Stimulated activated CD4-positive, alpha-beta T cell treated with anti-CD3 and anti-CD28 coated beads, Interleukin-2, amount 100 ng/mL, for 24 hours (primary cell): ENCODE results near the gene IGFBP2.
A peak's percentile ranks its signal among the peaks of the same experiment; 100 is the strongest.
"Not testable (repeated sequence)": the region's sequence is repeated elsewhere in the genome, so short reads cannot be mapped to it uniquely, and the experiment has no call there.

Source experiments
- DNase-seq, 2 donors: peaks; one replicate each; pipeline ENCODE4 v3.0.0-alpha.2; 2020

The IGFBP2 gene, protein sequence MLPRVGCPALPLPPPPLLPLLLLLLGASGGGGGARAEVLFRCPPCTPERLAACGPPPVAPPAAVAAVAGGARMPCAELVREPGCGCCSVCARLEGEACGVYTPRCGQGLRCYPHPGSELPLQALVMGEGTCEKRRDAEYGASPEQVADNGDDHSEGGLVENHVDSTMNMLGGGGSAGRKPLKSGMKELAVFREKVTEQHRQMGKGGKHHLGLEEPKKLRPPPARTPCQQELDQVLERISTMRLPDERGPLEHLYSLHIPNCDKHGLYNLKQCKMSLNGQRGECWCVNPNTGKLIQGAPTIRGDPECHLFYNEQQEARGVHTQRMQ

DNA sequence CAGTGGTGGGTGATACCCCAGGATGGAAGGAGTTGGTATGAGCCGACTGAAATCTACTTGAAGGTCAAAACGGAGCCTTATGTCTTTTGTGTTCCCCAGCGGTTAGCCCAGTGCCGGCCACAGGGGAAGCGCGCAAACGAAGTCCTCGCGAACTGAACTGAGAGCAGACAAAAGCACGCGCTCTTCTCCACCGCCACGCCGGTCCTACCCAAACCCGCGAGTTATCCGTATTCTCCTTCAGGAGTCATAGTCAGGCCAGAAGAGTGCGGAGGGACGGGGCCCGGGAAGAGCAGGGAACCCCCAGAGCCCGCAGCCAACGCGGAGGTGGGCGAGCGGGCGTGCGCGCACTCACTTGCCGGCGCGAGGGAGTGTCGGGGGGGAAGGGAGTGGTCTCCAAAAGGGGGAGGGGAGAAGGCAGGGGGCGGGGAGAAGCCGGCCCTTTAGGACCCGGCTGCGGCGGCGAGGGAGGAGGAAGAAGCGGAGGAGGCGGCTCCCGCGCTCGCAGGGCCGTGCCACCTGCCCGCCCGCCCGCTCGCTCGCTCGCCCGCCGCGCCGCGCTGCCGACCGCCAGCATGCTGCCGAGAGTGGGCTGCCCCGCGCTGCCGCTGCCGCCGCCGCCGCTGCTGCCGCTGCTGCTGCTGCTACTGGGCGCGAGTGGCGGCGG lies at the start of gene IGFBP2:
TSS of gene IGFBP2 (plus strand) at position 469 of the 664 bp plus-strand sequence. CDS start at position 573, 104 bp downstream.
- peak in 1 of 2 donors; percentile 49 for DNase-seq

DNA sequence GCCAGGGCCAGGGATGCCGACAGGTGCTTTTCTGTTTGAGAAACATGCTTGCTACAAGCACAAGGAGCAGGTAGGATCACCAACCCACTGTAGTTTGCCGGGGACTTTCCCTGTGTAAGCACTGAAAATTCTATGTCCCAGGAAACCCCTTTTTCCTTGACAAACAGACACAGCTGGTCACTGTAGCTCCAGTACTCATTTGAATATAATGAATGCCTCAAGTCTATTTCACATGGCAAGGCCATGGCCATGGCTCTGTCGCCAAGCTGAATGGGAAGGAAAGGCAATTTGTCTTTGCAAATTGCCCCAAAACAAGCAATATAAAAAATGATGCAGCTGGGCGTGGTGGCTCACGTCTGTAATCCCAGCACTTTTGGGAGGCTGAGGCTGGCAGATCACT lies 49.6 kb upstream of the IGFBP2 start:
- no peak for DNase-seq

DNA sequence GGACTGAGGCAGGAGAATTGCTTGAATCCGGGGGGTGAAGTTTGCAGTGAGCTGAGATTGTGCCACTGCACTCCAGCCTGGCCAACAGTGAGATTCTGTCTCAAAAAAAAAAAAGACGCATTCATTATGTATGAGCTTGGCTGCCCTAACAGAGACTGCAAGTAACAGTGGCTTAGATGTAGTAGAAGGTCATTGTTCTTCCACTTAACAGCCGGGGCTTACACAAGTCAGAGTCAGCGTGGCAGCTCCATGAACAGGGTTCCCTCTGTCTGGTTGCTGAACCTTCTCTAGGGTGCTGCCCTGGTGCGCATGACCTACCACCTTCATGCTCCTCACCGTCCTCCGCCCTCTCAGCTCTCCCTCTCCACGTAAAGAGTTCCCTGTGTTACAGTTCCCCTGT lies 49.1 kb upstream of the IGFBP2 start:
- DNase-seq, result no peak

DNA sequence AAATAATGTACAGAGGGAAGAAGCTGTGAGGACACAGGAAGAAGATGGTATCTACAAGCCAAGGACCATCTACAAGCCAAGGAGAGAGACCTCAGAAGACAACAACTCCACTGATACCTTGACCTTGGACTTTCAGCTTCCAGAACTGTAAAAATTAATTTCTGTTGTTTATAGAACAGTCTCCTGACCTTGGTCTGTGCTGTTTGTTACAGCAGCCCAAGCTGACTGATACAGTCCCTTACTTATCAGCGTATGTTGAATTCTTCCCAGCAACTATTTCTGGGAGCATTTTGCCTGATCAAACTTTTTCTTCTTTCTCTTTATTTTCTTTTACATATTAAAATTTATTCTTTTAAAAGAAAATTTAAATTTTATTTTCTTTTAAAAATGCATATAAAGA lies 47.8 kb upstream of the IGFBP2 start:
- DNase-seq, result no peak

DNA sequence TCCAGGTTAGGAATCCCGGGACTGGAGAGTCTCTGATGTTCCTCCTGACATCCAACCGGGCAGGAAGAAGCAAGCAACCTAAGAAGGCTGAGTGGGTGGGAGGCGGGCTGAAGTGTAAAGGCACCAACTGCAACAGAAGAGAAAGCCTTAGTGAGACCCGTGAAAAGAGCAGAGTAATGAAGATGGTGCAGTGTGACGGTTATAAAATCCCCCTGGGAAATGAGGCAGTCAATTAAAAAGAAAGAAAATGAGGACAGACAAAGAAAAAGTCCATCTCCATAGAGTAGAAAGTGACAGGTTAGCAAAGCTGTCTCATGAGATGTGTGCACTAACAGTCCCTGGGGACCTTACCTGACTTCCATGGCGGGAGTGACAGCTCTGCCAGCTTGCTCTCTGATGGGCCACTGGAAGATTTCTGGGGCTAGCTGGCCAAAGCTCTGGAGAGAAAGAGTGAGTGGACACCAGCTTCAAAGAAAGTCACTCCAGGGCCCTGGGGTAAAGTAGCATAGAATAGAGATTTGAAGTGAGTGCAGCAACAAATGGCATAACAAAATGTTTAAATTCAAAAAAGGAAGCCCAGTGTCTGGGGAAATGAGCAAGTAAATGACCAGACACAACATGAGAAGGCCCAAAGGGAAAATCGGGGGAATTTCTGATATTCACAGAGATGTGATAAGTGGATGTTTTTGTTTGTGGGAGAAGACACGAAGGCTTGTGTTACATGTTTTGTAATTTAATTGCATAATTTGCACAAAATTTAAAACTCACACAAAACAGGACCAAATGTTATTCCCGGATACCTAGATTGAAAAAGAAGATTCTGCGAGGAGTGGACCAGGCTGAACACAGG lies 44.1 kb upstream of the IGFBP2 start:
- no peak for DNase-seq

DNA sequence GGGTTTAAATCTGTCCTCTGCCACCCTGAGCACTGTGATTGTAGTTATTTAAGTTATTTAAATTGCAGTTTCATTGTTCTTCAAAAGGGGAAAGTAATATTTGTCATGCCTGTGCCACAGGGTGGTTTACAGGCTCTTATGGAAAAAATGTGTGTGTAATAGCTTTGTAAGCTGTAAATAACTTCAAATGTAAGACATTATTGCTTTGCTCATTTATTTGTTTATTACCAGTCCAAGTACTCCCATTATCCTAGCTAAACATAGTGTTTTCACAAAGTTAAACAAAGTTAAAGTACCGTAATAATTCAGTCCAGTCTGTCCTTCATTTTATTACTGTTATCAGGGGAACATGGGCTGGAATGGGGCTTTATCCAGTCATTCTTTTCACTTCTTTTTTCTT lies 43.4 kb upstream of the IGFBP2 start:
- DNase-seq, result no peak

DNA sequence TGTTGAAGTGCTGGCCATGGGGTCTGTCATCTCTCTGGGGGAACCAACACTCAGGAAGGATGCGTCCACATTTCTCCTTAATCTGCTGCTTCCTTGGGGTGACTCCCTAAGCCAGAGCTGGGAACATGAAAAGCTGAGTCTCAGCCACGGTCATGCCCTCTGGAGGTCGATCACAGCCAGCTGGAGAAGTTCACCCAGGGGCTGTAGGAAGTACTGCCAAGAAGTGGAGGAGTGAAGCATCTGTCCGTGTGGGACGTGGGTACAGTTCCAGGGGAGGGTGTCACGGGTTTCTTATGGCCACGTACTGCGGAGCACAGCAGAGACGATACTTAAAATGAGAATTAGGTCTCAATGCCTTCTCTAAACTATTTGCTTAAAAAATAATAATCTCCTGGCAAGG lies 42.4 kb upstream of the IGFBP2 start:
- no peak for DNase-seq

DNA sequence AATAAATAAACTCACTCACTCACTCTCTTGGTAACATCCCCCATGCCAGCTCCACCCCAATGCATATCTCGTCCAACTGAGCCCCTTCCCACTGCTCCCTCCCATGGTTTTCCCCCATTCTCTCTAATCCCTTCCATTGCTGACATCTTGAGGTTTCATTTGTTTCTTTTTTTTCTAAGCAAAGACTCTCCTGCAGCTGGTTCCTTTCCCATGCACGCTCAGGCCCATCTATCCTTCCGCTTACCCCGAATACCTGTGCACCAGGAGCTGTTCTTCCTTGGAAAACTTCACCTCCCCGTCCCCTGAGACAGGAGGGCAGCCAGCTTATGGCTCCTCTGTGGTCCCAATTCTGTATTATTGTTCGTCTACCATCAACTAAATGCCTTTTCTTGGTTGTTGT lies 41.7 kb upstream of the IGFBP2 start:
- DNase-seq, result no peak

DNA sequence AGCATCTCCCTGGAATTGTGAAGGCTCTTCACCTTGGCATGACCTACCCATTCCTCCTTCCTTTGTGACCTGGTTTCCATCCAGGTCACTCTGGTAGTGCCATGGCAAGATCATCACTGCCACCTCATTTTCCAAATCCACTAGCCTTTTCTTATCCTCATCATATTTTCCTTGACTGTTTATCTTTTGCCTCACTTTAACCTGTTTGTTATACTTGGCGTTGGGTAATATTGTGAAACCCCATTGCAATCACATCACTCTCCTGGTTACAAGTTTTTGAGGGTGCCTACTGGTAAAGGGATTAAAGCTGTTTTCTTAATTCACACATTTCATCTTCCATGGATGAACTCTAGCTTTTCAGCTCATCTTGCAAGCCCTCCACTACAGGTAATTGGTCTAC lies 39.1 kb upstream of the IGFBP2 start:
- no peak for DNase-seq

DNA sequence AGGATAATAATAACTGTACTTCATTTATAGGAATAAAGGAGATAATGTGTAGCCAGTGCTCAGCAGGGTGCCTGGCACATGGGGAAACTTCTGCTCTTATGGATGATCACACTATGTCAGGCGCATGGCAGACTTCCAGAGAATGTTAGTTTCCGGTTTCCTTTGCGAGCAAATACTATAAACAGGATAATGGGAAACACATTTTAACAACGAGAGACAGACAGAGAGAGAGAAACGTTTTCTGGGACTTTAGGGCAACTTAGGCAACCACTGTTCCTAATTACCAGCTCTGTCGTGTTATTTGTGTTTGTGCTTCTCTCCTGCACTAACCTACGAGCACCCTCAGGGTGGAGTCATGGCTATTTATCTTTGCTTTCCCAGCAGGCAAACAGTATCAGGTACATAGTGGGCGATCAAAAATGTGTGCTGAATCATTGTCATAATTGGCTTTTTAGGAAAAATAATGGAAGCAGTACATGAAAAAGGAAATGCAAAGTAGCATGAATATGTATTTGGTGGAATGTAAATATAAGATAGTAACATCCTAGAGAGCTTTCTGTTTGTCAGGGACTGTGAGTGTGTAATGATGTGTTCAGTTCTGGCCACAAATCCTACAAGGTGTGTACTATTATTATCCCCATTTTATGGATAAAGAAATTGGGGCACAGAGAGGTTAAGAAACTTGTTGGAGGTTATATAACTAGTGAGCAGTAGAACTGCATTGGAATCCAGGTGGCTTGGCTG lies 36.8 kb upstream of the IGFBP2 start:
- DNase-seq, result no peak

DNA sequence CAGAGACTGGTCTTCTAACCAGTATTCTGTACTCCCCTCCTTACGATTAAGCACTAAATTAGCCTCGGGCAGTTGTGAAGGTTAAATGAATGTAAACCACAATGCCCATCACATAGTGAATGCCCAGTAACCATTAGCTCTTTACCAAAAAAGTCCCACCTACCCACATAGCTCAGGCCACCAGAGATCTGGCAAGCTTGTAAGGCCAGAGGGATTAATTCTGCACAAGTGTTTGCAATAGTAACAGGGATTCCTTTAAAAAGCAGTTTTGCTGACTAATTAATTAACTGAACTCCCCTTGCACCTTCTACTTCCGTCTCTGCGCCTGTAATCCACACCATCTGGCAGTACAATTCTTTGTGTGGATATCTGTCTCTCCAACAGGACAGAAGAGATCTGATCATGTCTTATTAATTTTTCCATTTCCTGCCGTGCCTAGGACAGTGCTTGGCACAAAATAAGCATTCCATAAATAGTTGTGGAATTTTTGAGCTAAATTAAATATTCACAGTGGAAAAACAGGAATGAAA lies 36.2 kb upstream of the IGFBP2 start:
- DNase-seq, result no peak

DNA sequence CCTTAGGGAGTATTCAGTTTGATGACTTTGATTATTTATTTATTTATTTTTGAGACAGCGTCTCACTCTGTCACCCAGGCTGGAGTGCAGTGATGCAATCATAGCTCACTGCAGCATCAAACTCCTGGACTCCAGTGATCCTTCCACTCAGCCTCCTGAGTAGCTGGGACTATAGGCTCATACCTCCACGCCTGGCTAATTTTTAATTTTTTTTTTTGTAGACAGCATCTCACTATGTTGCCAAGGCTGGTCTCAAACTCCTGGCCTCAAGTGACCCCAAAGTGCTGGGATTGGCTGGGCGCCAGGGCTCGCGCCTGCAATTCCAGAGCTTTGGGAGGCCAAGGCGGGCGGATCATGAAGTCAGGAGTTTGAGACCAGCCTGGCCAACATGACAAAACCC lies 35.4 kb upstream of the IGFBP2 start:
- not testable (repeated sequence) for DNase-seq

DNA sequence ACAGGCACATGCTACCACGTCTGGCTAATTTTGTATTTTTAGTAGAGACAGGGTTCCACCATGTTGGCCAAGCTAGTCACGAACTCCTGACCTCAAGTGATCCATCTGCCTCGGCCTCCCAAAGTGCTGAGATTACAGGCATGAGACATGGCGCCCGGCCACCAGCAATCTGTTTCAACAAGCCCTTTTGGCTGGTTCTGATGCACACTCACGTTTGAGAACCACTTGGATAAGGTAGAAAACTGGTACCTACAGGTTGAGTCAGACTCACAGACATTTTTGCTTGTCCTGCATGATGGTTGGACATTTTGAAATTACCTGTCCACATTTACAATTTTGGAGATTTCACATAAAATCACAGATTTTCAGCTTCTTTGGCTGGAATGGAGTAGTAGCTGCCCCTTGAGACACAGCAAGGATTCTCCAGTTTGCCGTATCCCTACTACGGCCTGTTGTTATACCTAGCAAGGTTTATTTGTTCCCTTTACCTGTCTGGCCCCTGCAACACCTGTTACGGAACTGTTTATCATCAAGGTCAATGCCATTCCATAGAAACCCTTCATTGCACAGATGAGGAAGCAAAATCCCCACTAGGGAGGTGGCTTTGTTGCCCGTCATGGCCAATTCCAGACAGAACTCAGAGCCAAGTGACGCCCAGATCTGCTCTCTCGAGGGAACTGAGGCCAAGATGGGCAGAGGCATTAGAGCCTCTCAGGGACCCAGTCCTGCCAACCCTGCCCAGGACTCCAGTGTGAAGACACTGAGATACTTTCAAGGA lies 31.4 kb upstream of the IGFBP2 start:
- no peak for DNase-seq

DNA sequence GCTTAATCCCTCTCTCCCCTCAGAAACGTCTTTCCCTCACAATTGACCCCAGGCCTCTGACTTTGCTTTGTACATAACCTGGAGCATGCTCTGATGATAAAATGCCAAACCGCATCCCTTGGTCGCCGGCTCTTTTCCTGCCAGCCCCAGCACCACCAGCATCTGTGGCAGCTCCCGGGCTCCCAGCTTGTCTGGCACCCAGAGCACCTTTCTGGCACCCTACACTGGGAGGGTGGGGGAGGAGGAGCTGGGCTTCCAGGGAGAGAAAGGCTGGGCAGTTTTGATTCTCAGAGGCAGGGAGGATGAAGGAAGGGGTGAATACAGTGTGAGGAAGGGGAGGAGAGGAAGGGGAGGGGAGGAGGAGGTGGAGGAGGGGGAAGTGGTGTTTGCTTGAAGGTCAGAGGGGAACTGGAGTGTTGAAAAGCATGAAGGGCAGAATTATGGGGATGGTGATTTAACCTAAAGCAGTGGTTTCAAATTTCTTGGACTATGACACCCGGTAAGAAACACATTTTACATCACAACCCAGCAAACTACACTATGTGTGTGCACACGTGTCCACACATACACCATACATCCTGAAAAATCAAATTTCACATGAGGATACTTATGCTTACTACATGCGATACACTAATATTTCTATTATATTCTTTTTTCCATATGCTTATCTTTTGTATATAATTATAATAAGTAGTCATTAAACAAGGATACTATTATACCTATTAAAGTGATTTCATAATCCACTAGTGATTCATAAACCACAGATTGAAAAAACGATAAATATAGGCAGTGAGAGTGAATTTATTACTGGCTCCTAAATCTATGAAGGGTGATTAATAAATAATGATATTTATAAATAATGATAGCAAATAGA lies 30.0 kb upstream of the IGFBP2 start:
- no peak for DNase-seq

DNA sequence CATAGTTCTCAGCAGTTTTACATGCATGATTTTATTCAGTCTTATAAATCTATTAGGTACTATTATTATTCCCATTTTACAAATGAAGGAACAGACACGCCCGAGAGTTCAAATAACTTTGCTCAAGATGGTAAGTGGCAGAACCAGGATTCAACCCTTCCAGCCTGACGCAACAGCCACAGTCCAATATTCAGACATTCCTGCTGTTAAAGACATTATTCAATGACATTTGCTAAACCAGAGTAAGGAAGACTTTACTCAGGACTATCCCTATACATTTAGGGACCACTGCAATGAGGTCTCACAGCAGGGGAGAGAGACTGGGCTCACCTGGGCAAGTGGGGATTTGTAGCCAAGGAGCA lies 29.4 kb upstream of the IGFBP2 start:
- no peak for DNase-seq

DNA sequence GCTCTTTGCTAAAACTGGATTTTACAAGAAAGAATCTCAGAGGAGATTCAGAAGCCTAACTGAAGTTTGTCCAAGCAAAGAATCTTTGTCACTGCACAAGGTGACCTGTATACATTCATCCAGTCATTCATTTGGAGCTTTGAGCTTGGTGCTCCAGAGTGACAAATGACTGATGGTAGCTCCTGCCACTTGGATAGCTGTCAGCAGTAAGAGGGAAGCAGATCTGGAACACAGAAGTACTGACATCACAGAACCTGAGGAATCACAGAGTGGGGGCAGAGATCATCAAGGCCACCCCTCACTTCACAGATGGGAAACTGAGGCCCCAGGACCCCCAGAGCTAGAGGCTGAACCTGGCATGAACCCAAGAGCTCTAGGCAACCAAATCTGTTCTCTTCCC lies 28.8 kb upstream of the IGFBP2 start:
- DNase-seq, result no peak

DNA sequence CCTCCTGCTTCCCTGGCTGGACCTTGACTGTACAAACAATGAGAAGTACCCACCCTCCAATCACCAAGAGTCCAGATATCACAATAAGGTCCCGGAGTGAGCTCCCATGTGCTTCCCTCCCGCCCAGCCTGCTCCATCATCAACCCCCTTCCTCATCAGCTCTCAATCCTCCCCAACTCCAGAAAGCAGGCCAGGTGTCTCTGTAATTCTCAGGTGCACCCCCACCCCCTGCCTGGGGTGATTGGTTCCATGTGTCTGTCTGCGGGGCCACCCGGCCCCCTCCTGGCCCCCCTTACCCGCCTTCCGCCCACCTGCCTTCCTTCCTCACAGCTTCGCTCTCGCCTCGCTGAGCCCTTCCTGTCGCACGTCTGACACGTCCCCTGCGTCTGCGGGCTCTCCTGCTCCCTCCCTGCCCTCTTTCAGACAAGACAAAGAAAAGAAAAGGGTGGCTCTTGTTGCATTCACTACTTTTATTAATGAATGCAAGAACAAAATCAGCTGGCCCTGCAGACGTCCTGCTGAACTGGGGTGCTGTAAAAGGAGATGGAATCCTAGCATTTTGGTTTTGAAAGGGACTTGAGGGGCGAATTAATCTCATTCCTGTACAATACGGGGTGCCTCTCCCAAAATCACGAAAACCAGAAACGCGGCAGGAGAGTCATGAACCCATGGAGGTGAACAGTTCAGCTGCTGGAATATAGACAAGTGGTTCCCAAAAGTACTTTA lies 26.5 kb upstream of the IGFBP2 start:
- peak; percentile 22 to 76 for DNase-seq

DNA sequence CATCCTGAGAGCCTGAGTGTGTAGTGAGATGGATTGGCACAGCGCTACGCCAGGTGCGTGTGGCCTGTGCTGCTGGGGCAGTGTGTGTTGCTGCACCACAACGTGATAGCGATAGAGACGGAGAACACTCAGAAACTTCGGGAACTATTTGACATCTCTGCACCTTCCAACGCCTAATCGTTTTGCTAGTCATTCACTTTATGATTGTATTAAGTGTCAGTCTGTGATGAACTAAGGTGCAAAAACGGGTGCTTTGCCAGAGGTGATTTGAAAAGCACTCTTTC lies 26.0 kb upstream of the IGFBP2 start:
- no peak for DNase-seq

DNA sequence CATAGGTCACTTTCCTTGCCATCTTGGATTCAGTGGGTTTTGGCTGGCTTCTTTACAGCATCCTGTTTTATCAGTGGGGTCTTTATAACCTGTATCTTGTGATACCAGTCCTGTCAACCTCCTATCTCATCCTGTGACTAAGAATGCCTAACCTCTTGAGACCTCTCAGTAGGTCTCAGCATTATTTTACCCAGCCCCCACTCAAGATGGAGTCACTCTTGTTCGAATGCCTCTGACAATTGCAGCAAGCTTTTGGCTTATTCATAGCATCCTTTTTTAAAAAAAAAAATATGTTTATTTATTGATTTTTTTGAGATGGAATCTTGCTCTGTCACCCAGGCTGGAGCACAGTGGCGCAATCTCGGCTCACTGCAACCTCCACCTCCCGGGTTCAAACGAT lies 24.7 kb upstream of the IGFBP2 start:
- DNase-seq, result no peak

DNA sequence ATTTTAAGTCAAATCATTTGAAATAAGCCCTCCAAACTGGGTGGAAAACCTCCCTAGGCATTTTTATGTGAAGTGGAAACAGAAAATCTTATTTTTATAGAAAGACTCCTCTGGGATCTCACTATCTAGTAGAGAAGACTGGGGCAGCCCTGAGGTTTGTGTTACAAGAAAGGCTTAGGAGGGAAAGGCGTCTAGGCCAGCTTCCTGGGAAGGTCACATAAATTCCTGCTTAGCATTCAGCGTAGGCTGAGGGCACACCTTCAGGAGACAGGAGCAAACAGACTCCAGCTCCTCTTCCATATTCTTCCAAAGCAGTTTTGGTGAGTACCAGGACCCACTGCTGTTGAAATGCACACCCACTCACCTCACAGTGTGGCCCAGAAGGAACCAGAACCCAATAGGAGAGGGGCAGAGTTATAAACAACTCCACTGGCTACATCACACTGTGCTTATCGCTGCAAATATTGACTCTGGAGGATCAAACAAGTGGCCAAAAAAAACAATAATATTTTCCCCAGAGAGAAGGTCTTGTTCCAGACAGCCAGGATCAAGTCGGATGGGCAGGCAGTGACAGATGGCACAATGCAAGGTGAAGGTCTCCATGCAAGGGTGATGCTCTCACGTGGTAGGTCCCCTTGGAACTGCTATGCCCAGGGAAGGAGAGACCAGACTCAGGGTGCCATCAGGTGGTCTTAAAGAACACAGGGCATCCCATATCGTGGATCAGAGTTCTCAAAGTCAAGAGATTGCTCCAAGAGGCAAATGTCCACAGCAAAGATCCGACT lies 17.7 kb upstream of the IGFBP2 start:
- no peak for DNase-seq
